Spleen (tissue), 7 donors: Measurements from ENCODE around the gene CEP164.

Source experiments
- CTCF ChIP-seq, 11 experiments: fragments of 200-600 bp in 7 of 11; fragments of 450-650 bp in 4 of 11; sonication (generic) in 4 of 11; IDR thresholded peaks in 8 of 11; conservative IDR thresholded peaks in 3 of 11; 1 replicate in 7 of 11; 2 replicates in 4 of 11; pipeline versions ENCODE4 v1.4.0 to v1.8.0; 2016 to 2021; ENCODE audit warnings: antibody characterized with exemption in 11 of 11, inconsistent platforms in 4 of 11, mild to moderate bottlenecking in 1 of 11
- POLR2AphosphoS5 ChIP-seq, 3 donors: sonication (generic); formaldehyde crosslinking; IDR thresholded peaks; one replicate each; pipeline ENCODE4 v1.5.1; 2017; ENCODE audit warnings: antibody characterized with exemption in 3 of 3
- donor health status: DM: no; HTN: no; CAD: no; lungs with moderate emphysema.
- donor health status: DM: no; HTN: no; CAD: no.
- donor health status: DM: no; HTN: no; CAD: no.

GRCh38 chr11:117385471-117385870 lies 57.8 kb downstream of the CEP164 start:
- TF ChIP-seq CTCF (IDR thresholded peaks at IDR 0.05 in 8 of 11, conservative IDR thresholded peaks at IDR 0.05 in 3 of 11) (no peak), POLR2AphosphoS5 (IDR thresholded peaks at IDR 0.05) (no peak)
